ENCODE results near the gene CDKN1C.

- TF ChIP-seq POLR2A (IDR thresholded peaks at IDR 0.05) (no peak), CTCF (IDR thresholded peaks at IDR 0.05) (no peak), EP300 (IDR thresholded peaks at IDR 0.05) (no peak)
Measured at GRCh38 chr11:2911785-2912391, 26.3 kb upstream of the CDKN1C start.
